GM19099 (cell line): Measurements from ENCODE around the gene ABCB11.

Experiments used
- POLR2A ChIP-seq: IDR thresholded peaks from 3 replicates; pipeline ENCODE4 v1.6.1; 2011; ENCODE audit warnings: low read depth; ENCODE audit not compliant: insufficient read length; ENCODE audit errors: extremely low read depth

ABCB11 gene

DNA sequence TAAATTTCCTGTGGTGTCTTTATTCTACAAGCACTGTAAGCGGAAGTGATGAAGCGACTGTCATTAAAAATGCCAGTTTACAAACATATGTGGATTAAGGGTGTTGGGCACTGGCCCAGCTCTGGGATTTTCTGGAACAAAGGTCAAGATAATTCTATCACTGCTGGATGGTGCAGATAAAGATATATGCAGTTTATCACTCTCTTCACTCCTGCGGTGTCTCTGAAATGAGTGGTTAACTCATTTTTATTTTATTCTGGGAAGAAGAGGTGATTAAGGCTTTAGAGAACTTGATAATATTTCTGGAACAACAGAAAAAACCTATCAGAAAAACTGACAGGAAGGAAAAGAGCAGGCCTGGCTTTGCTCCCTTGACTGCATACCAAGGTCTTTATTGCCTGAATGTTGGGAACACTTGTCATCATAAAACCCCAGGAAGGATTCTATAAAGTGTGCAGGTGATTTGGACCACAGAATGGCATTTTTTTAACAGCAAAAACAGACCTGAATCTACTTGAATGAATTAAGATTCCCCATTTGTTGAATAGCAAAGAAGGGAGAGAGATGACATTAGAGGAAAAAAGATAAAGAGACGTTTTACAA, 32.4 kb downstream of the ABCB11 start:
- no peak for TF ChIP-seq POLR2A

DNA sequence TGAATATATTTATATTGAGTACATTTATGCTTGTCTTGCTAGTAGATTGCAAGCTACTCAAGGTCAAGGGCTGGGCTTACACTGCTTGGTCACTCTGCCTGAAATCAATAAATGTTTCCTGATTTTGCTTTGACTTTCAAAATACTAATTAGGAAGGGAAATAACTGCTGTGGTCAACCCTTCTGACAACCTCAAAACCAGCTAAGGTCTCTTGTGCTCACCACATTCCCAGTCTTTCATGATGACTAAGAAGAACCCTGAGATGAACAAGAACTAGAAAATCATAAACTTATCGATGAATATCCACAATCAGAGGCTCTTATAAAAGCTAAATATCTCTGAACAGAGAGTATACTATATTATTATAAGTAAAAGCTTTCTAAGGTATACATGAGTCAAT, 33.3 kb downstream of the ABCB11 start:
- no peak for TF ChIP-seq POLR2A

DNA sequence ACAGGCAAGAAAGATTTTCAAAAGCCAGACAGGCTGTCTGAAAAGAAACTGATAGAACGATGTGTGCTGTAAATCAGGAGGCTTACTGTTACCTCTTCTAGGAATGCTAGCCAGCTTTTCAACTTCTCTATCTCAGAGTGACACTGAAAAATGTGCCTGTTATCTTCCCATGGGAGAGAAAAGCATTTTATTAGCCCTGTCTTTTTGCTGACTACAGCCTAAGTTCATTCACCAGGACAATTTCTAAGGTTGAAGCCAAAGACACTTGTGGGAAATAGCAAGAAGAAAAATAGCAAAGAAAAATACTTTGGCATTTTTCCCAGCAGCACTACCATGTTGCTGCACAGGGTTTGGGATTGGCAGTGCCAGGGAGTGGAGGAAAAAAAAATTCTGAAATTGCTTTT, 34.0 kb downstream of the ABCB11 start:
- no peak for TF ChIP-seq POLR2A

DNA sequence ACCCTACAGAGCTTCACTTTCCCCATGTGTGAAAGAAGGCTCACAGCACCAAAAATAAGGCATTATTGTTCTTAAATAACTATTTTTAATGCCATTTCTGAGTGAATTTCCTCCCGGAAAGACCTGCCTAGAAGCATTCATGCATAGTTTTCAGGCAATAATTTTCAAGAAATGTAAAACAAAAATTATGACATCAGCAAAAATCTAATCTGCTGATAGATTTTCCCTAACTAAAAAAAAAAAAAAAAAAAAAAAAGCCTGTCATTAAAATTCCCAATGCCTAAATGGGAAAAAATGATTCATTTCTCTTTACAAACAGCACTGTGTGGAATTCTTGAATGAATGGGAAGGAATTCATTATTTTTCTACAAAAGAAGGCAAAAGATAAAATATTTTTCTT, 35.4 kb downstream of the ABCB11 start:
- TF ChIP-seq POLR2A = no peak

DNA sequence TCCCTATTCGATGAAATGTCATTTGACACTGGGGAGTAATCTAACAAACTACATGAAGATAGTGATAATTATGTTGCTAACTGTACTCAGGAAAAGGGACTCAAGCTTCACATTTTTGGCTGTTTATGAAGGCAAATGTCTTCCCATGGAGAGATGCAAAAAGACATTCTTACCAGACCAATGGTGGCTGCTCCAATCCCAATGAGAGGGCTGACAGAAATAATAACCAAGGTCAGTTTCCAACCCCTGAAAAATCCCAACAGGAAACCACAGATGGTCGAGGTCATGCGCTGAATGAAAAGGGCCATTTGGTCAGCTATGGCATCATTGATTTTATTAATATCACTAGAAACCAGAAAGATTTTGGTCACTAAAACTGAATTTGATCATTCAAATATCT, 37.6 kb downstream of the ABCB11 start:
- TF ChIP-seq POLR2A = no peak

DNA sequence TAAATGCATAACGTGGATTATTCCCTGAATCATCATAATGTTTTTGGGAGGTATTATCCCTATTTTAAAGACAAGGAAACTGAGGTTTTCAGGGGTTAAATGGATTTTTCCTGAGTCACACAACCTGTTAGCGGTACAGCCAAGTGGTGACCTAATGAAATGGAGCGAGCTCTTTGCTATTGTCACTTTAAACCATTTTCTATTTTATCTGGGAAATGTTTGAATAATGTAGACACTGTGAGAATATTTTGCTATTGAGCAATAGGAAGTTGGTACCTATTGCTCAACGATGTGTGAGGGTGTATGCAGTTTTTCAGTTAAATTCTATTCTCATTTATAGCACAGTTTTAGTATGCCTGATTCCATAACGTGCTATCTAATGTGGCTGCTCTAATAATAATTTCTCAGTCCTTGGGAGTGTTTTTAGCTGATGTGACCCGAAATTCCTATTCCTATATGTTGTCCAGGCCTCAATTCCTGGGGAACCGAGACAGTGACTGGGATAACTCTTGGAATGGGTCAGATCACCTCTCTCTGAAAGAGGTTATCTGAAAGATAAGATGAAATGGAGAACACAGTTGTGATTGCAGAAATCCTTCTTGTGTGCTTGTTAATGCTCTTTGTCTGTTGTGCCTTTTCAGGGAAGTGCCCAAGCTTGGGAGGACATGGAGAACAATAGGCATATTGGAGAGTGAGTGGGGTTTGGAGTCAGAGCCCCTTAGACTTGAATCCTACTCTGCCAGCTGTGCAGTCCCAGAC, 38.4 kb downstream of the ABCB11 start:
- TF ChIP-seq POLR2A = no peak

DNA sequence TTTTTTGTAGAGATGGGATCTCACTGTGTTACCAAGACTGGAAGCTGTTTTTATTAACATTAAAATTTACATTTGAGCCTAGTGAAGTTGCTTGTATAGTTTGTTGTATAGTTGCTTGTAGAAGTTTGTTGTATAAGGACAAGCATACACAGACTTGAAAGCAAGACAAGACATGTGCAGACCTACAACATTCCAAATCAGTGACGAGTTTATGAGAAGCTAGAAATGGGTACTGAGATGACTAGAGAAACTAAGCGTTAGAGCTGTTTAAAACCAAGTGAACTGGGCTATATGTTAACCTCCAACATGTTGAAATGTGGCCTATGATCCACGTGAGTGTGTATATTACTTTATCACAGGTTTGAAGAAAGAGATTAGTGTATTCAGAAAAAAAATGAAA, 39.1 kb downstream of the ABCB11 start:
- no peak for TF ChIP-seq POLR2A

DNA sequence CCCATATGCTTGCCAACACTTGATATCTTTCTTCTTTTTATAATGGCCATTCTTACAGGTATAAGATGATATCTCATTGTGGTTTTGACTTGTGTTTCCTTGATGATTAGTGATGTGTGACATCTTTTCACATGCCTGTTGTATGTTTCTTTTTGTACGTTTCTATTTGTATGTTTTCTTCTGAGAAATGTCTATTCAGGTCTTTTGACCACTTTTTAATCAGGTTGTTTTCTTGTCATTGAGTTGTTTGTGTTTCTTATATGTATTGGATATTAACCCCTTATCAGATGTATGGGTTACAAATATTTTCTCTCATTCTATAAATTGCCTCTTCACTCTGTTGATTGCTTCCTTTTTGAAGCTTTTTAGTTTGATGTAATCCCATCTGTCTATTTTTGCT, 42.4 kb downstream of the ABCB11 start:
- TF ChIP-seq POLR2A = no peak

DNA sequence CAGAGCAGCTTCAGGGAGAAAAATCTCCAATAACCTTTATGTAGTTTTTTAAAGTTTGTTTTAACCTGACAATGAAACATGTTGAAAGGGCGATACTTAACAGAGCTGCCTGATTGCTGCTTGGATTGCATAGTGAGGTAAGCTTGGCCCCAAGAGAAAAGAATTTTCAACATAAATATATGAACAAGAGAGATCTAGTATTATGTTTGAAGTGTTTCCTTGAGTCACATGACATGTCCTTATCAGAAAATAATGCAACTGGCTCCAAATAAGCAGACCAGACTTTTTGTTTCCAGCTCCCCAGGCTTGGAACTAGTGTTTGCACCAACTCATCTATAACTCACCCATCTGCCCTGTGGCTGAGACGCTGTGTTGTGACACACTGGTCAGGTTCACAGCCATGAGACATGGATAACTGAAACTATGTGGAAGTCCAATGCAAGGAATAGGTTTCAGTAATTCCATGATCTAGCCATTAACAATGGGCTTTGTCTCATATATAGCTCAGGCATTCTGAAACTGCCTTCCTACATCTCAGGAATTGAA, 44.7 kb downstream of the ABCB11 start:
- TF ChIP-seq POLR2A = no peak

DNA sequence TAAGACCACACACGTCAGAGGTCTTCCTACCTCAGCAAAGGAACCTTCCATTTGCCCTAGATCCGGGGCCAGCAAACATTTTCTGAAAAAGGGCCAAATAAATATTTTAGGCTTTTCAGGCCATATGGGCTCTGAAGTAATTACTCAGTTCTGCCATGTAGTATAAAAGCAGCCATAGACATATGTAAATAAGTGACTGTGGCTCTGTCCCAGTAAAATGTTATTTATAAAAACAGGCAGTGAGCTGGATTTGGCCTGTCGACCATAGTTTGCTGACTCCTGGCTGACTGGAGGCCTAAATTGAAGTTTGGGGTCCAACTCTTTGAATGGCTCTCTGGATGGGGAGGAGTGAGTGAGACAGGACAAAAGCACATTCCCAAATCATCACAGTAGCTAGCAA, 49.5 kb downstream of the ABCB11 start:
- TF ChIP-seq POLR2A = no peak

DNA sequence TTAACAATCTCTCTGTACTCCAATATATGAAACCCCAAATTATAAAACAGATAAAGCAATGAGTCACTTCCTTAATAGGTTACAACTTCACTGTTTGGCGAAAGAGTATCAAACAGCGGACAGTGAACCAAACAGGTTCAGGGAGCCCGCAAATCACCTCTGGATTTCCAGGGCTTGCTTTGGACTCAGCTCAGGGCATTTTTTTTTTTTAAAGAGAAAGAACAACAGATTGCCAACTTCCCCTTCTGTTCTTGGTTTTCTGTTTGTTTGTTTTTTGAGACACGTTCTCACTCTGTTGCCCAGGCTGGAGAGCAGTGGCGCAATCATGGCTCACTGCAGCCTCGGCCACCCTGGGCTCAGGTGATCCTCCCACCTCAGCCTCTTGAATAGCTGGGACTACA, 52.7 kb downstream of the ABCB11 start:
- no peak for TF ChIP-seq POLR2A

DNA sequence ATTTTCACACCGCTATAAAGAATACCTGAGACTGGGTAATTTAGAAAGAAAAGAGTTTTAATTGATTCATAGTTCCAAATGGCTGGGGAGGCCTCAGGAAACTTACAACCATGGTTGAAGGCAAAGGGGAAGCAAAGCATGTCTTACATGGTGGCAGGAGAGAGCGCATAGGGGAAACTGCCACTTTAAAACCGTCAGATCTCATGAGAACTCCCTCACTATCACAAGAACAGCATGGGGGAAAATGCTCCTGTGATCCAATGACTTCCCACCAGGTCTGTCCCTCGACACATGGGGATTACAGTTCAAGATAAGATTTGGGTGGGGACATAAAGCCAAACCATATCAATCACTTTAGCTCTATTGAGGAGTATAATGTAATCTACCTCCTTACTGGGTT, 53.5 kb downstream of the ABCB11 start:
- TF ChIP-seq POLR2A = no peak

DNA sequence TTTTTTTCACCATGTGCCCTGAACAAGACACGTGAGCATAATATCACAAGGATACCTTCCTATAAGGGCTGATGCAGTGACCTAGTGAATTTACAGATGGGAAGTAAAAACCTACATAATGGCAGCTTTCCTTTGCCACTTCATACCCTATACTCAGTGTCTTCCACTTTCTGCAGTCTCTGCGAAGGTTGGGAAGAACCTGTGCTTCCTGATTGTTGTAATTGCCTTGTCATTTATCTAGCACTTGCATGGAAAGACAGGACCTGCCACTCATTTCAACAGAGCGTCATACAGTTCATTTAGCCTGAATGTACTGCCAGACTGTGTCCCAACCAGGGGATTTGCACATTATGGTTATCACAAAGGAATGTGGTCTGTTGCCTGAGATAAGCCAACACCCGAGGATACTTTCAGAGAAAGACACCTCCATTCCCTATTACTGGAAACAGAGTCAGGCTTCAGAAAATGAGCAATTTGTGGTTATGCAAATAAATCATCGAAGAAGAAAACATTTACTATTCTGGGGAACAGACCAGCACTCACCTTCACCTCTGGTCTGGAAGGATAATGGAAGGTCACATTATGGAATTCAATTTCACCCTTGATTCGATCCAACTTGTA, 55.0 kb downstream of the ABCB11 start:
- TF ChIP-seq POLR2A = no peak

DNA sequence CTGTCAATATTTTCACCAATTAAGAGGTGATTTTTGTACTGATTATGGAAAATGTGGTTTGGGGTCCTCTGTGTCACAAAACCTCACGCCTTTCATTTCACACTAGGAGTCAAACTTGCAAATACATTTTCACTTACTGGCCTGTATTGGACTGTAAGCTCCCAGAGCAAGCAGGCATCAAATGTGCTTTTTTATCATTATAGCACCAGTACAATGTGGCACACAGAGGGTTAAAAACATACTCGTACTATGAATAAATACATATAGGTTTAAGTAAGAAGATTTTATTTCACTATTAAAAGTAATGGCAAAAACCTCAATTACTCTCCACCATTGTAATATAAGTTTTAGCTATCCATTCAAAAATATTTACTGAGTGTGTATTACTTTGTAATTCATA, 56.7 kb downstream of the ABCB11 start:
- TF ChIP-seq POLR2A = no peak

DNA sequence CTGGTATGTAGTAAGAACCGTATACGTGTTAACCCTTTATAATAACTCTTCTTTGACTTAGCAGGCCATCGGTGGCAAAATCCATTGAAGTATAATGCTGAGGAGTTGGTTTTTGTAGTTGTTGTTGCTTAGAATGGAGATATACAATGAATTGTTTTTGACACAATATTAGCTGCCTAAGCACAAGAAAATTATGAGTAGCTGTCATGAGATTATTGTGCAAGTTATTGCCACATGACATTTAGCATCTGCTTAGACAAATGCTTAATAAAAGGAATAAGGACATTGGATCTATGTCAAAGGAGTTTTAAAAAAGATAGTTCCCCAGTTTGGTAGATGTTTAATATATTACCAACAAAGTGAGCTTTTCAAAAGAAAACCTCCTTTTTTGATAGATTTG, 59.9 kb downstream of the ABCB11 start:
- TF ChIP-seq POLR2A = no peak

DNA sequence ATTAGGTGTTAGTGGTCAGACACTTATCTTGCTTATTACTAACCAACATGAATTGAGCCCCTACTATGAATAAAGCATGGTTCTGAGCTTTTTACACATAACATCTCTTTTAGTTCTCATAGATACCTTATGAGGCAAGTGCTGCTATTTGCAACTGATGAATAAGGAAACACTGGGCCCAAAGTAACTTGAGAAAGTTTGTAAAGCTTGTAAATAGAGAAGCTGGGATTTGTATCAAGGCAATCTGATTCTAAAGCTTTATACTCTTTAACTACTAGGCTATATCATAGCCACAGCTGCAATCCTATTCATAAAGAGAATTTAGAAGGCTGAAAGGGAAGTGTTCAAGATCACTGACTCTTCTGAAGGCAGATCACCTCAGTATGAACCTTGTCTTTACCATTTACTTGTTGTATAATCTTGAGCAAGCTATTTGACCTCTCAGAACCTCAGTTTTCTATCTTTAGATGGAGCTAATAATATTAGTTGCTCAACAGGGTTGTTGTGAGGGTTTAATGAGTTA, 60.4 kb downstream of the ABCB11 start:
- no peak for TF ChIP-seq POLR2A
